PC-3 (cell line): Measurements from ENCODE around the gene RAB6B.

Experiments
- EZH2 ChIP-seq: fragments of 300-600 bp; sonication (generic); IDR thresholded peaks from one replicate; pipeline ENCODE4 v1.6.1; 2017; ENCODE audit warnings: antibody characterized with exemption, mild to moderate bottlenecking, low read length; ENCODE audit not compliant: unreplicated experiment
- EZH2phosphoT487 ChIP-seq: fragments of 300-600 bp; sonication (generic); IDR thresholded peaks from 2 replicates; pipeline ENCODE4 v1.6.1; 2018; ENCODE audit warnings: mild to moderate bottlenecking, antibody characterized with exemption, low read length, borderline replicate concordance
- TF ChIP-seq, protein P1 (sequence below): fragments of 300-600 bp; sonication (generic); conservative IDR thresholded peaks from 2 replicates; pipeline ENCODE4 v1.5.1; 2017; ENCODE audit warnings: antibody characterized with exemption, low read depth, mild to moderate bottlenecking, low read length

DNA sequence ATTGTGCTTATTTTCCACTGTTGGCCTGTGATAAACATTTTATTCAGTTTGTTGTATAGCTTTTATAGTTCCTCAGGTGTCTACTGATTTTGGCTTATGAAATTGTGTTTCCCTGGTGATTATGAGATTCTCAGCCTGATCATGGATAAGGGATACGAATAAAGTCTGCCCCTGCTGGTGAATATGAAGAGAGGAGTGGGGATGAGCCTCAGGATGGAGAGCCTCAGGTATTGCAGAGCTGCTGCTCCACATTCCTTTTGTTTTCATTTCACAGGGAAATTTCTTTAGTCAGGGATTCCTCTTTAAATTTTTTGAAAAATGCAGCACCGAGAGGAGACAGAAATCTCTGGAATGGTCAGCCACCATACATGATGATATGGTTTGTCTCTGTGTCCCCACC is 14.7 kb upstream of the RAB6B start:
- TF ChIP-seq, protein P1, sequence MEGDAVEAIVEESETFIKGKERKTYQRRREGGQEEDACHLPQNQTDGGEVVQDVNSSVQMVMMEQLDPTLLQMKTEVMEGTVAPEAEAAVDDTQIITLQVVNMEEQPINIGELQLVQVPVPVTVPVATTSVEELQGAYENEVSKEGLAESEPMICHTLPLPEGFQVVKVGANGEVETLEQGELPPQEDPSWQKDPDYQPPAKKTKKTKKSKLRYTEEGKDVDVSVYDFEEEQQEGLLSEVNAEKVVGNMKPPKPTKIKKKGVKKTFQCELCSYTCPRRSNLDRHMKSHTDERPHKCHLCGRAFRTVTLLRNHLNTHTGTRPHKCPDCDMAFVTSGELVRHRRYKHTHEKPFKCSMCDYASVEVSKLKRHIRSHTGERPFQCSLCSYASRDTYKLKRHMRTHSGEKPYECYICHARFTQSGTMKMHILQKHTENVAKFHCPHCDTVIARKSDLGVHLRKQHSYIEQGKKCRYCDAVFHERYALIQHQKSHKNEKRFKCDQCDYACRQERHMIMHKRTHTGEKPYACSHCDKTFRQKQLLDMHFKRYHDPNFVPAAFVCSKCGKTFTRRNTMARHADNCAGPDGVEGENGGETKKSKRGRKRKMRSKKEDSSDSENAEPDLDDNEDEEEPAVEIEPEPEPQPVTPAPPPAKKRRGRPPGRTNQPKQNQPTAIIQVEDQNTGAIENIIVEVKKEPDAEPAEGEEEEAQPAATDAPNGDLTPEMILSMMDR: peak; percentile 47
- no peak for TF ChIP-seq EZH2phosphoT487
- no peak for TF ChIP-seq EZH2
